Keratinocyte (primary cell): ENCODE measurements around the gene GPR152. TPM values are rescaled to one million over a fixed set of nuclear protein-coding genes. Genes with fewer than 3 reads are reported as not detected.
A peak's percentile ranks its signal among the peaks of the same experiment; 100 is the strongest.

ENCODE experiments used
- DNase-seq: peaks from one replicate; pipeline ENCODE4 v3.0.0-alpha.2; 2011; ENCODE audit warnings: low read depth, missing footprints, low spot score
- FAIRE-seq: peaks from 2 replicates; lab custom pipeline; 2011; peaks lifted over from hg19 to GRCh38; lab: Jason Lieb, UNC
- H2AFZ ChIP-seq: 2 replicates; pipeline ENCODE4 v1.6.0; 2012; ENCODE audit warnings: low read length, control low read depth, inconsistent platforms; ENCODE audit not compliant: control insufficient read depth
- H3K27ac ChIP-seq: 2 replicates; pipeline ENCODE4 v1.5.1; 2011; ENCODE audit warnings: low read length; ENCODE audit not compliant: control insufficient read depth, insufficient read depth
- H3K27me3 ChIP-seq: 3 replicates; pipeline ENCODE4 v1.6.0; 2011; ENCODE audit warnings: low read length; ENCODE audit not compliant: control insufficient read depth, insufficient read depth; ENCODE audit errors: extremely low read depth
- H3K36me3 ChIP-seq, 2 experiments: 2 replicates in 1 of 2; 3 replicates in 1 of 2; pipeline ENCODE4 v1.5.1; 2011; ENCODE audit warnings: low read length in 2 of 2, mild to moderate bottlenecking in 1 of 2; ENCODE audit not compliant: control insufficient read depth in 2 of 2, insufficient read depth in 2 of 2; ENCODE audit errors: extremely low read depth in 1 of 2
- H3K4me1 ChIP-seq: 3 replicates; pipeline ENCODE4 v1.5.1; 2011; ENCODE audit warnings: low read length; ENCODE audit not compliant: control insufficient read depth, insufficient read depth; ENCODE audit errors: extremely low read depth
- H3K4me2 ChIP-seq: 3 replicates; pipeline ENCODE4 v1.6.0; 2011; ENCODE audit warnings: low read depth, low read length; ENCODE audit not compliant: control insufficient read depth, insufficient read depth; ENCODE audit errors: extremely low read depth
- H3K4me3 ChIP-seq, 3 experiments: fragments of 200-600 bp in 1 of 3; sonication (generic) in 1 of 3; 2 replicates in 2 of 3; 3 replicates in 1 of 3; pipeline ENCODE4 v1.5.1; 2011 to 2016; ENCODE audit warnings: low read length in 3 of 3, mild to moderate bottlenecking in 3 of 3, control low read depth in 2 of 3, inconsistent platforms in 1 of 3, low read depth in 1 of 3, mixed read lengths in 1 of 3, mixed run types in 1 of 3, moderate library complexity in 1 of 3; ENCODE audit not compliant: control insufficient read depth in 2 of 3, insufficient read depth in 2 of 3; ENCODE audit errors: extremely low read depth in 1 of 3
- H3K79me2 ChIP-seq: 2 replicates; pipeline ENCODE4 v1.6.0; 2012; ENCODE audit warnings: low read length; ENCODE audit not compliant: control insufficient read depth, insufficient read depth
- H3K9ac ChIP-seq: 3 replicates; pipeline ENCODE4 v1.6.0; 2011; ENCODE audit warnings: low read length; ENCODE audit not compliant: control insufficient read depth, insufficient read depth; ENCODE audit errors: extremely low read depth
- H3K9me1 ChIP-seq: 3 replicates; pipeline ENCODE4 v1.6.0; 2011; ENCODE audit warnings: low read length; ENCODE audit not compliant: control insufficient read depth, insufficient read depth; ENCODE audit errors: extremely low read depth
- H3K9me3 ChIP-seq: 2 replicates; pipeline ENCODE4 v1.5.1; 2012; ENCODE audit warnings: low read depth, low read length; ENCODE audit not compliant: control insufficient read depth
- H4K20me1 ChIP-seq: 3 replicates; pipeline ENCODE4 v1.6.0; 2011; ENCODE audit warnings: low read length; ENCODE audit not compliant: control insufficient read depth, insufficient read depth; ENCODE audit errors: extremely low read depth
- CTCF ChIP-seq, 3 experiments: IDR thresholded peaks in 1 of 3; conservative IDR thresholded peaks in 1 of 3; optimal IDR thresholded peaks in 1 of 3; 2 replicates in 2 of 3; 3 replicates in 1 of 3; pipeline versions ENCODE3 to v1.5.1; 2011; ENCODE audit warnings: low read length in 3 of 3, mild to moderate bottlenecking in 3 of 3, moderate library complexity in 2 of 3, control low read depth in 1 of 3, inconsistent platforms in 1 of 3; ENCODE audit not compliant: insufficient read depth in 2 of 3; ENCODE audit errors: extremely low read depth in 1 of 3
- EZH2 ChIP-seq: IDR thresholded peaks from one replicate; pipeline ENCODE4 v1.6.1; 2012; ENCODE audit warnings: inconsistent platforms, mild to moderate bottlenecking, low read length, moderate library complexity
- dilution Hi-C: fragments of 300-500 bp; cut with MboI; formaldehyde crosslinking; loops from one replicate; pipeline ENCODE4 v1.7.0; 2020; ENCODE audit warnings: low sequenced_read_pairs; ENCODE audit not compliant: extremely low pct_ligation_motif_present
- polyA plus RNA-seq, 5 experiments: library from polyadenylated mRNA; depleted of rRNA in 3 of 5; stranded (reverse) in 3 of 5; stranded (forward) in 1 of 5; unstranded in 1 of 5; fragments of >200 nt; gene quantifications; 1 replicate in 1 of 5; 2 replicates in 3 of 5; 3 replicates in 1 of 5; pipeline versions ENCODE4 v1.2.1 to v1.2.3, GENCODE V29; 2011 to 2012; ENCODE audit warnings: missing spikeins in 2 of 5, low read depth in 1 of 5, low replicate concordance in 1 of 5

The GPR152 gene
- polyA plus RNA-seq, 1 donor (not counting 4 experiments of a cell fraction or from before 2014, with no cell fraction given), result not detected

- Histone ChIP-seq H3K9ac (no peak overlapping the region), H3K27ac (no peak overlapping the region), H3K4me3 (no peak overlapping the region), H3K4me1 (peaks cover 12% of the 10 kb centered on the region), H3K36me3 (no peaks in the 10 kb centered on the region), H3K79me2 (no peaks in the 10 kb centered on the region), H4K20me1 (no peaks in the 10 kb centered on the region), H3K27me3 (peaks cover 18% of the 10 kb centered on the region), H3K4me2 (no peak overlapping the region), H3K9me3 (no peaks in the 10 kb centered on the region), H3K9me1 (no peaks in the 10 kb centered on the region), H2AFZ (no peak overlapping the region)
- dilution Hi-C loops, result no loop called here
- FAIRE-seq, result no peak
- TF ChIP-seq EZH2 (no peak), CTCF (optimal IDR thresholded peaks at IDR 0.05 in 1 of 3, IDR thresholded peaks at IDR 0.05 in 1 of 3, conservative IDR thresholded peaks at IDR 0.05 in 1 of 3; ENCODE audit: extremely low read depth in 1 of 3, insufficient read depth in 2 of 3, low read length in 3 of 3) (no peak)
- no peak for DNase-seq
These were observed 35.1 kb downstream of the GPR152 start for GRCh38 chr11:67417425-67417824.

GRCh38 chr11:67416416-67417335 is 35.9 kb downstream of the GPR152 start:
- Histone ChIP-seq H3K9ac (no peak overlapping the region), H3K9me1 (no peaks in the 10 kb centered on the region), H3K9me3 (no peaks in the 10 kb centered on the region), H2AFZ (no peak overlapping the region), H4K20me1 (no peaks in the 10 kb centered on the region), H3K4me3 (no peak overlapping the region), H3K27me3 (peaks cover 18% of the 10 kb centered on the region), H3K79me2 (no peaks in the 10 kb centered on the region), H3K36me3 (no peaks in the 10 kb centered on the region), H3K4me2 (no peak overlapping the region), H3K4me1 (peaks cover 11% of the 10 kb centered on the region), H3K27ac (no peak overlapping the region)
- FAIRE-seq (peak; percentile 74), DNase-seq (no peak)
- dilution Hi-C loops, result no loop called here
- TF ChIP-seq CTCF (optimal IDR thresholded peaks at IDR 0.05 in 1 of 3, IDR thresholded peaks at IDR 0.05 in 1 of 3, conservative IDR thresholded peaks at IDR 0.05 in 1 of 3; ENCODE audit: extremely low read depth in 1 of 3, insufficient read depth in 2 of 3, low read length in 3 of 3) (no peak), EZH2 (no peak)
